HCT116 (cell line): ENCODE measurements around the gene MAML2.

Source experiments
- POLR2AphosphoS5 ChIP-seq: IDR thresholded peaks from 2 replicates; pipeline ENCODE4 v1.6.1; 2011; ENCODE audit warnings: mild to moderate bottlenecking, low read depth, low read length, moderate library complexity
- TCF7L2 ChIP-seq: IDR thresholded peaks from 2 replicates; pipeline ENCODE4 v1.7.0; 2011; ENCODE audit warnings: borderline replicate concordance, inconsistent platforms; ENCODE audit not compliant: insufficient read depth, insufficient read length; ENCODE audit errors: extremely low read depth
- TF ChIP-seq, protein P1 (sequence below): IDR thresholded peaks from 2 replicates; pipeline ENCODE4 v1.6.1; 2012

DNA sequence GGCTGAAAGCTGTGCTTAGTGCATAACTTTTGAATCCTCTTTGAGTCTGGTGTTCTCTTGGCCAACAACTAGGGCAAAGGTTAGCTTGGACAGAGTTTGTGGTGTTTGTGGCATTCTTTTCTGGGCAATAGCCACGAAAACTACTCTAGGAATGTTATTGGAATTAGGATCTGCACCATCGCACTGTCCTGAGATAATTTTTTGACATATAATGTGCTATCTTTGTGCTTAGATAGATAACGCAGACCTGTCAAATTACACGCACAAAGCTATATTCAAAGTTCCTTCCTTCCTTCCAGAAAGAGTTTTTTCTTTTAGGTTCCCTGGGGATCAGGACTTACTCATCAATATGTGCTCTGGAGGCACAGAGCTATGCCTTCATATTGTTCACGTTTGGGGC lies 252.3 kb downstream of the MAML2 start:
- no peak for TF ChIP-seq TCF7L2
- TF ChIP-seq POLR2AphosphoS5: no peak
- TF ChIP-seq, protein P1, sequence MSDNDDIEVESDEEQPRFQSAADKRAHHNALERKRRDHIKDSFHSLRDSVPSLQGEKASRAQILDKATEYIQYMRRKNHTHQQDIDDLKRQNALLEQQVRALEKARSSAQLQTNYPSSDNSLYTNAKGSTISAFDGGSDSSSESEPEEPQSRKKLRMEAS: no peak
